ENCODE data around the gene KANSL1.

DNA sequence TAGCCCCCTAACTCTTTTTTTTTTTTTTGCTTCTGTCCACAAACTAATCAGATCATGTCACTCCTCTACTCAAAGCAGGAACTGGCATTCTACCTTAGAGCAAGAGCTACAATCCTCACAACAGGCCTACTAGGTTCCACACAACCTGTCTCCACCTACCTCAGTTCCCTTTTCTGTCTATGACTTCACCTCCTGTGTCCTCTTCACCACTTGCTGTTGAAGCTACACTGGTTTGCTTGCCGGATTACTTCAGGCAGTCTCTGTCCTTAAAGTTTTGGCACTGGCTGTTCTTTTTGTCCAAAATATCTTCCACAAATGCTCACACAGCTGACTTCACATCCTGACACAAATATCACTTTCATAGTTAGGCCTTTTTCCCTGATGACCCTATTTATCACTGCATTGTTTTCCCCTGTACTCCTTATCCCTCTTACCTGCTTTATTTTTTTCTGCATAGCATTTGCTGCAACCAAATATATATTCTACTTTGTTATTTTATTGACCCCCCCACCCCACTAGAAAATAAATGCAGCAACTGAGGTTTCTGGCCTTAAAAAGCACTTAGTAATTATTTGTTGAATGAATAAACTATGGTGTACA, 72.0 kb downstream of the KANSL1 start:
- TF ChIP-seq CTCF (IDR thresholded peaks at IDR 0.05; ENCODE audit: low read depth, low read length) = no peak
- no peak for TF ChIP-seq POLR2A (IDR thresholded peaks at IDR 0.05; ENCODE audit: extremely low read depth, insufficient read length)

All from NB4 (cell line).